IPS DF 6.9 (cell line): Measurements from ENCODE around the gene PRKAR1B.
"Not testable (repeated sequence)": the region's sequence is repeated elsewhere in the genome, so short reads cannot be mapped to it uniquely, and the experiment has no call there.

Source experiments
- DNase-seq: peaks from one replicate; pipeline ENCODE4 v3.0.0-alpha.2; 2013; ENCODE audit warnings: low read depth, low spot score
- H3K27ac ChIP-seq: one replicate; pipeline ENCODE4 v1.5.1; 2013; ENCODE audit warnings: low read length, control low read depth
- H3K27me3 ChIP-seq: 2 replicates; pipeline ENCODE4 v1.6.1; 2013; ENCODE audit warnings: mild to moderate bottlenecking, low read length; ENCODE audit not compliant: control insufficient read depth, insufficient read depth
- H3K36me3 ChIP-seq: 2 replicates; pipeline ENCODE4 v1.6.1; 2013; ENCODE audit warnings: low read length; ENCODE audit not compliant: control insufficient read depth, insufficient read depth
- H3K4me1 ChIP-seq: 2 replicates; pipeline ENCODE4 v1.6.1; 2013; ENCODE audit warnings: low read length; ENCODE audit not compliant: control insufficient read depth, insufficient read depth
- H3K4me3 ChIP-seq: 2 replicates; pipeline ENCODE4 v1.5.1; 2013; ENCODE audit warnings: mild to moderate bottlenecking, low read length
- H3K9me3 ChIP-seq: 2 replicates; pipeline ENCODE4 v1.6.1; 2013; ENCODE audit warnings: low read length, inconsistent platforms; ENCODE audit not compliant: control insufficient read depth, insufficient read depth
- WGBS: extraction: QIAGEN DNeasy Blood & Tissue Kit; methylation state at CpG from one replicate; pipeline ENCODE4 v1.1.7; 2013; ENCODE audit warnings: mixed read lengths, missing lambda C conversion rate; ENCODE audit not compliant: insufficient read length, insufficient coverage; 5-methylcytosine and 5-hydroxymethylcytosine counted together

Gene PRKAR1B

GRCh38 chr7:666454-667292 lies 60.4 kb downstream of the PRKAR1B start:
- Histone ChIP-seq H3K4me3 (no peak overlapping the region), H3K27ac (no peak overlapping the region), H3K9me3 (no peaks in the 10 kb centered on the region), H3K4me1 (peaks cover 4% of the 10 kb centered on the region; the same call in 1 of the 2 replicates), H3K27me3 (no peaks in the 10 kb centered on the region), H3K36me3 (no peaks in the 10 kb centered on the region)
- WGBS: no CpG with 5 or more reads among the region's 7 CpGs
- DNase-seq: no peak

- Histone ChIP-seq H3K4me1 (peaks cover 4% of the 10 kb centered on the region; the same call in 1 of the 2 replicates), H3K36me3 (no peaks in the 10 kb centered on the region), H3K27ac (no peak overlapping the region), H3K27me3 (no peaks in the 10 kb centered on the region), H3K9me3 (no peaks in the 10 kb centered on the region), H3K4me3 (no peak overlapping the region)
- WGBS: no CpG with 5 or more reads among the region's 35 CpGs
- DNase-seq: peak; percentile 9
These were observed 61.2 kb downstream of the PRKAR1B start for GRCh38 chr7:665736-666453.

GRCh38 chr7:664997-665735 lies 61.9 kb downstream of the PRKAR1B start:
- peak; percentile 35 for DNase-seq
- Histone ChIP-seq H3K27ac (no peak overlapping the region), H3K36me3 (no peaks in the 10 kb centered on the region), H3K9me3 (no peaks in the 10 kb centered on the region), H3K27me3 (no peaks in the 10 kb centered on the region), H3K4me1 (peaks cover 4% of the 10 kb centered on the region; the same call in 1 of the 2 replicates), H3K4me3 (no peak overlapping the region)
- WGBS: no CpG with 5 or more reads among the region's 20 CpGs

GRCh38 chr7:664402-664775 lies 62.7 kb downstream of the PRKAR1B start:
- WGBS: no CpG with 5 or more reads among the region's 7 CpGs
- Histone ChIP-seq H3K27me3 (no peaks in the 10 kb centered on the region), H3K4me1 (peaks cover 4% of the 10 kb centered on the region; the same call in 1 of the 2 replicates), H3K4me3 (no peak overlapping the region), H3K36me3 (0 out of 2 replicates have a peak, but pooled peaks cover under 1% of the 10 kb centered on the region), H3K9me3 (no peaks in the 10 kb centered on the region), H3K27ac (no peak overlapping the region)
- DNase-seq: no peak

- DNase-seq: no peak
- WGBS: no CpG with 5 or more reads among the region's 4 CpGs
- Histone ChIP-seq H3K4me1 (peaks cover 4% of the 10 kb centered on the region; the same call in 1 of the 2 replicates), H3K36me3 (0 out of 2 replicates have a peak, but pooled peaks cover 2% of the 10 kb centered on the region), H3K4me3 (no peak overlapping the region), H3K9me3 (no peaks in the 10 kb centered on the region), H3K27ac (no peak overlapping the region), H3K27me3 (no peaks in the 10 kb centered on the region)
These were observed 64.5 kb downstream of the PRKAR1B start for GRCh38 chr7:662576-662975.

GRCh38 chr7:659996-660395 lies 67.1 kb downstream of the PRKAR1B start:
- no CpG with 5 or more reads among the region's 13 CpGs for WGBS
- H3K27me3 ChIP-seq: no peaks in the 10 kb centered on the region
- H3K27ac ChIP-seq: no peak overlapping the region
- no peaks in the 10 kb centered on the region for H3K9me3 ChIP-seq
- H3K4me3 ChIP-seq: no peak overlapping the region
- H3K36me3 ChIP-seq: 0 out of 2 replicates have a peak, but pooled peaks cover 2% of the 10 kb centered on the region
- DNase-seq: no peak
- H3K4me1 ChIP-seq: peaks cover 2% of the 10 kb centered on the region; the same call in 1 of the 2 replicates

GRCh38 chr7:659306-659847 lies 67.7 kb downstream of the PRKAR1B start:
- Histone ChIP-seq H3K4me3 (no peak overlapping the region), H3K27me3 (no peaks in the 10 kb centered on the region), H3K9me3 (no peaks in the 10 kb centered on the region), H3K36me3 (0 out of 2 replicates have a peak, but pooled peaks cover 2% of the 10 kb centered on the region), H3K4me1 (peaks cover 1% of the 10 kb centered on the region; the same call in 1 of the 2 replicates), H3K27ac (no peak overlapping the region)
- WGBS: no CpG with 5 or more reads among the region's 25 CpGs
- no peak for DNase-seq

- no peak overlapping the region for H3K4me3 ChIP-seq
- no peaks in the 10 kb centered on the region; the same call in 1 of the 2 replicates for H3K9me3 ChIP-seq
- DNase-seq: no peak
- H3K27ac ChIP-seq: no peak overlapping the region
- no peaks in the 10 kb centered on the region for H3K4me1 ChIP-seq
- WGBS: no CpG with 5 or more reads among the region's 16 CpGs
- no peaks in the 10 kb centered on the region for H3K27me3 ChIP-seq
- H3K36me3 ChIP-seq: 0 out of 2 replicates have a peak, but pooled peaks cover 2% of the 10 kb centered on the region
These were observed 69.4 kb downstream of the PRKAR1B start for GRCh38 chr7:657565-658119.

GRCh38 chr7:657010-657409 lies 70.1 kb downstream of the PRKAR1B start:
- H3K9me3 ChIP-seq, H3K36me3 ChIP-seq, H3K27me3 ChIP-seq, H3K4me3 ChIP-seq, H3K27ac ChIP-seq, DNase-seq, H3K4me1 ChIP-seq: not testable (repeated sequence)
- 100% methylated on average over 3 of the region's 3 CpGs for WGBS
